Epithelial cell of prostate (primary cell): Measurements from ENCODE around the gene SOX5.

ENCODE experiments used
- DNase-seq: peaks from one replicate; pipeline ENCODE4 v3.0.0-alpha.2; 2011; ENCODE audit warnings: low read depth, low spot score
- H3K27ac ChIP-seq: fragments of 450-650 bp; 2 replicates; pipeline ENCODE4 v1.5.1; 2017; ENCODE audit warnings: mild to moderate bottlenecking

SOX5 gene

GRCh38 chr12:23561364-23562345 lies 387.8 kb downstream of the SOX5 start:
- DNase-seq: no peak
- H3K27ac ChIP-seq: no peak overlapping the region

- DNase-seq: no peak
- H3K27ac ChIP-seq: no peak overlapping the region
Measured at GRCh38 chr12:23560611-23561010, 388.9 kb downstream of the SOX5 start.

GRCh38 chr12:23559268-23559753 lies 390.2 kb downstream of the SOX5 start:
- no peak overlapping the region for H3K27ac ChIP-seq
- no peak for DNase-seq

GRCh38 chr12:23556661-23557060 lies 392.8 kb downstream of the SOX5 start:
- DNase-seq: no peak
- H3K27ac ChIP-seq: no peak overlapping the region

GRCh38 chr12:23555825-23556207 lies 393.7 kb downstream of the SOX5 start:
- no peak for DNase-seq

GRCh38 chr12:23555180-23555824 lies 394.2 kb downstream of the SOX5 start:
- no peak for DNase-seq

More at GRCh38 chr12:23555825-23556207, 393.7 kb downstream of the SOX5 start:
- no peak overlapping the region for H3K27ac ChIP-seq

GRCh38 chr12:23552417-23552816 lies 397.1 kb downstream of the SOX5 start:
- DNase-seq: no peak
- no peak overlapping the region for H3K27ac ChIP-seq

More at GRCh38 chr12:23555180-23555824, 394.2 kb downstream of the SOX5 start:
- H3K27ac ChIP-seq: no peak overlapping the region

GRCh38 chr12:23550753-23551152 lies 398.7 kb downstream of the SOX5 start:
- no peak for DNase-seq

GRCh38 chr12:23548742-23549141 lies 400.7 kb downstream of the SOX5 start:
- no peak for DNase-seq
- H3K27ac ChIP-seq: no peak overlapping the region

More at GRCh38 chr12:23550753-23551152, 398.7 kb downstream of the SOX5 start:
- H3K27ac ChIP-seq: no peak overlapping the region

- DNase-seq: no peak
- H3K27ac ChIP-seq: no peak overlapping the region
Measured at GRCh38 chr12:23546756-23547155, 402.7 kb downstream of the SOX5 start.

GRCh38 chr12:23543767-23544166 lies 405.7 kb downstream of the SOX5 start:
- H3K27ac ChIP-seq: no peak overlapping the region
- no peak for DNase-seq

GRCh38 chr12:23542187-23542586 lies 407.3 kb downstream of the SOX5 start:
- no peak overlapping the region for H3K27ac ChIP-seq
- DNase-seq: no peak

- H3K27ac ChIP-seq: no peak overlapping the region
- no peak for DNase-seq
Measured at GRCh38 chr12:23540572-23540971, 408.9 kb downstream of the SOX5 start.

GRCh38 chr12:23536293-23536692 lies 413.2 kb downstream of the SOX5 start:
- no peak overlapping the region for H3K27ac ChIP-seq
- no peak for DNase-seq

- H3K27ac ChIP-seq: no peak overlapping the region
- no peak for DNase-seq
Measured at GRCh38 chr12:23535441-23535840, 414.0 kb downstream of the SOX5 start.

GRCh38 chr12:23534196-23534595 lies 415.3 kb downstream of the SOX5 start:
- DNase-seq: no peak
- H3K27ac ChIP-seq: no peak overlapping the region

GRCh38 chr12:23533699-23534098 lies 415.8 kb downstream of the SOX5 start:
- H3K27ac ChIP-seq: no peak overlapping the region
- DNase-seq: no peak

- no peak for DNase-seq
- no peak overlapping the region for H3K27ac ChIP-seq
Measured at GRCh38 chr12:23533265-23533664, 416.2 kb downstream of the SOX5 start.

GRCh38 chr12:23528316-23528715 lies 421.2 kb downstream of the SOX5 start:
- no peak for DNase-seq
- H3K27ac ChIP-seq: no peak overlapping the region

- peak overlapping the region; percentile 15 for H3K27ac ChIP-seq
- peak; percentile 39 for DNase-seq
Measured at GRCh38 chr12:23525450-23526072, 423.9 kb downstream of the SOX5 start.

- H3K27ac ChIP-seq: no peak overlapping the region
- no peak for DNase-seq
Measured at GRCh38 chr12:23523339-23523738, 426.1 kb downstream of the SOX5 start.
